Mesendoderm (in vitro differentiated cells): ENCODE results near the gene ANKZF1.

Experiments used
- DNase-seq: peaks from one replicate; pipeline ENCODE4 v3.0.0; 2013
- H2AK5ac ChIP-seq: 2 replicates; pipeline ENCODE4 v1.6.1; 2013; ENCODE audit warnings: low read length, inconsistent platforms
- H2BK120ac ChIP-seq: 2 replicates; pipeline ENCODE4 v1.6.1; 2013; ENCODE audit warnings: low read depth, mild to moderate bottlenecking, low read length, moderate library complexity, mixed read lengths
- H2BK15ac ChIP-seq: replicated peaks from 2 replicates; pipeline ENCODE4 v1.6.1; 2013; ENCODE audit warnings: low read depth, mild to moderate bottlenecking, moderate library complexity
- H2BK5ac ChIP-seq: 2 replicates; pipeline ENCODE4 v1.6.1; 2013; ENCODE audit warnings: low read length, inconsistent platforms
- H3K18ac ChIP-seq: 2 replicates; pipeline ENCODE4 v1.6.1; 2013; ENCODE audit warnings: mild to moderate bottlenecking, low read length, mixed read lengths
- H3K23ac ChIP-seq: one replicate; pipeline ENCODE4 v1.6.1; 2013; ENCODE audit warnings: low read length
- H3K27ac ChIP-seq: 2 replicates; pipeline ENCODE4 v1.5.1; 2013; ENCODE audit warnings: low read depth, mild to moderate bottlenecking, inconsistent platforms, low read length, moderate library complexity
- H3K27me3 ChIP-seq: 2 replicates; pipeline ENCODE4 v1.6.1; 2013; ENCODE audit warnings: low read length, control low read depth, mild to moderate bottlenecking, inconsistent platforms; ENCODE audit not compliant: insufficient read depth, poor library complexity
- H3K36me3 ChIP-seq: 2 replicates; pipeline ENCODE4 v1.6.1; 2013; ENCODE audit warnings: low read length, inconsistent platforms; ENCODE audit not compliant: control insufficient read depth, insufficient read depth
- H3K4ac ChIP-seq: one replicate; pipeline ENCODE4 v1.6.1; 2013; ENCODE audit warnings: low read depth, mild to moderate bottlenecking, low read length, moderate library complexity
- H3K4me1 ChIP-seq: 2 replicates; pipeline ENCODE4 v1.6.1; 2013; ENCODE audit warnings: low read depth, low read length, inconsistent platforms; ENCODE audit not compliant: control insufficient read depth
- H3K4me2 ChIP-seq: 2 replicates; pipeline ENCODE4 v1.6.1; 2013; ENCODE audit warnings: low read length
- H3K4me3 ChIP-seq: 2 replicates; pipeline ENCODE4 v1.5.1; 2013; ENCODE audit warnings: mild to moderate bottlenecking, low read length
- H3K56ac ChIP-seq: one replicate; pipeline ENCODE4 v1.6.1; 2013; ENCODE audit warnings: low read length
- H3K79me1 ChIP-seq: 2 replicates; pipeline ENCODE4 v1.6.1; 2013; ENCODE audit warnings: low read length, inconsistent platforms
- H3K79me2 ChIP-seq: 2 replicates; pipeline ENCODE4 v1.6.1; 2013; ENCODE audit warnings: mild to moderate bottlenecking, low read length; ENCODE audit not compliant: control insufficient read depth, insufficient read depth
- H3K9ac ChIP-seq: 2 replicates; pipeline ENCODE4 v1.6.1; 2013; ENCODE audit warnings: low read length, inconsistent platforms
- H4K5ac ChIP-seq: one replicate; pipeline ENCODE4 v1.6.1; 2013; ENCODE audit warnings: low read length
- H4K8ac ChIP-seq: one replicate; pipeline ENCODE4 v1.6.1; 2013; ENCODE audit warnings: low read depth, mild to moderate bottlenecking, control low read depth, low read length, moderate library complexity
- WGBS: extraction: QIAGEN DNeasy Blood & Tissue Kit; methylation state at CpG from one replicate; pipeline ENCODE4 v1.1.7; 2013; ENCODE audit warnings: low lambda C conversion rate, missing lambda C conversion rate; ENCODE audit not compliant: insufficient coverage; ENCODE audit errors: extremely low coverage; 5-methylcytosine and 5-hydroxymethylcytosine counted together

The ANKZF1 gene

GRCh38 chr2:219210196-219210885 lies 19.3 kb upstream of the ANKZF1 start:
- H3K4me1 ChIP-seq, result peaks cover 4% of the 10 kb centered on the region
- H2BK120ac ChIP-seq, result no peak overlapping the region
- H4K5ac ChIP-seq, result no peak overlapping the region
- H3K4me3 ChIP-seq, result no peak overlapping the region
- H3K27ac ChIP-seq, result no peak overlapping the region
- H4K8ac ChIP-seq, result no peak overlapping the region
- WGBS, result no CpG with 5 or more reads among the region's 24 CpGs
- no peaks in the 10 kb centered on the region for H3K79me2 ChIP-seq
- no peak overlapping the region for H2BK5ac ChIP-seq
- H3K56ac ChIP-seq, result no peak overlapping the region
- no peak overlapping the region for H3K23ac ChIP-seq
- H3K18ac ChIP-seq, result no peak overlapping the region
- no peak overlapping the region for H3K4ac ChIP-seq
- H3K27me3 ChIP-seq, result no peaks in the 10 kb centered on the region
- H2BK15ac ChIP-seq, result no peak overlapping the region
- H3K4me2 ChIP-seq, result no peak overlapping the region
- H3K79me1 ChIP-seq, result no peaks in the 10 kb centered on the region
- H3K9ac ChIP-seq, result no peak overlapping the region
- no peak for DNase-seq
- peaks cover 4% of the 10 kb centered on the region for H3K36me3 ChIP-seq
- no peak overlapping the region for H2AK5ac ChIP-seq

- Histone ChIP-seq H3K27ac (no peak overlapping the region), H3K4ac (no peak overlapping the region), H3K4me3 (no peak overlapping the region), H3K4me1 (peaks cover 4% of the 10 kb centered on the region), H3K9ac (no peak overlapping the region), H2BK5ac (no peak overlapping the region), H3K79me1 (peaks cover 1% of the 10 kb centered on the region), H2BK15ac (no peak overlapping the region), H3K23ac (no peak overlapping the region), H3K27me3 (no peaks in the 10 kb centered on the region), H4K5ac (no peak overlapping the region), H2BK120ac (no peak overlapping the region), H2AK5ac (no peak overlapping the region), H4K8ac (no peak overlapping the region), H3K79me2 (no peaks in the 10 kb centered on the region), H3K36me3 (peaks cover 4% of the 10 kb centered on the region), H3K4me2 (no peak overlapping the region), H3K18ac (no peak overlapping the region), H3K56ac (no peak overlapping the region)
- peak; percentile 33 for DNase-seq
- WGBS, result no CpG with 5 or more reads among the region's 9 CpGs
These were observed 18.7 kb upstream of the ANKZF1 start for GRCh38 chr2:219210886-219211362.

- Histone ChIP-seq H3K56ac (no peak overlapping the region), H3K4ac (no peak overlapping the region), H2BK120ac (no peak overlapping the region), H3K27me3 (no peaks in the 10 kb centered on the region), H4K8ac (no peak overlapping the region), H3K4me3 (no peak overlapping the region), H3K36me3 (peaks cover 4% of the 10 kb centered on the region), H3K27ac (no peak overlapping the region), H3K79me1 (peaks cover 6% of the 10 kb centered on the region), H2BK15ac (no peak overlapping the region), H2AK5ac (no peak overlapping the region), H3K9ac (no peak overlapping the region), H4K5ac (no peak overlapping the region), H3K23ac (no peak overlapping the region), H3K18ac (no peak overlapping the region), H3K79me2 (no peaks in the 10 kb centered on the region), H3K4me1 (peaks cover 2% of the 10 kb centered on the region), H2BK5ac (no peak overlapping the region), H3K4me2 (no peak overlapping the region)
- DNase-seq, result no peak
- no CpG with 5 or more reads among the region's 8 CpGs for WGBS
These were observed 16.6 kb upstream of the ANKZF1 start for GRCh38 chr2:219213026-219213415.

GRCh38 chr2:219213486-219214071 lies 16.0 kb upstream of the ANKZF1 start:
- peaks cover 6% of the 10 kb centered on the region for H3K79me1 ChIP-seq
- no peak overlapping the region for H3K9ac ChIP-seq
- H3K36me3 ChIP-seq, result peaks cover 4% of the 10 kb centered on the region
- H3K27ac ChIP-seq, result no peak overlapping the region
- H3K56ac ChIP-seq, result no peak overlapping the region
- H4K8ac ChIP-seq, result no peak overlapping the region
- H4K5ac ChIP-seq, result no peak overlapping the region
- H3K4ac ChIP-seq, result no peak overlapping the region
- no peak overlapping the region for H2AK5ac ChIP-seq
- peaks cover 2% of the 10 kb centered on the region for H3K4me1 ChIP-seq
- no peak overlapping the region for H3K4me3 ChIP-seq
- H2BK15ac ChIP-seq, result no peak overlapping the region
- WGBS, result no CpG with 5 or more reads among the region's 10 CpGs
- H3K23ac ChIP-seq, result no peak overlapping the region
- no peak overlapping the region for H3K18ac ChIP-seq
- no peak overlapping the region for H2BK5ac ChIP-seq
- H3K4me2 ChIP-seq, result no peak overlapping the region
- no peak for DNase-seq
- H3K27me3 ChIP-seq, result no peaks in the 10 kb centered on the region
- no peaks in the 10 kb centered on the region for H3K79me2 ChIP-seq
- H2BK120ac ChIP-seq, result no peak overlapping the region

GRCh38 chr2:219214141-219214540 lies 15.5 kb upstream of the ANKZF1 start:
- no peak overlapping the region for H3K27ac ChIP-seq
- DNase-seq, result no peak
- no peaks in the 10 kb centered on the region for H3K27me3 ChIP-seq
- no peak overlapping the region for H3K4me3 ChIP-seq
- H4K8ac ChIP-seq, result no peak overlapping the region
- no peak overlapping the region for H3K4ac ChIP-seq
- WGBS, result no CpG with 5 or more reads among the region's 15 CpGs
- H3K4me1 ChIP-seq, result peaks cover 2% of the 10 kb centered on the region
- H3K79me1 ChIP-seq, result peaks cover 6% of the 10 kb centered on the region
- H3K18ac ChIP-seq, result no peak overlapping the region
- no peak overlapping the region for H2BK15ac ChIP-seq
- H2BK5ac ChIP-seq, result no peak overlapping the region
- no peaks in the 10 kb centered on the region for H3K79me2 ChIP-seq
- H4K5ac ChIP-seq, result no peak overlapping the region
- H2BK120ac ChIP-seq, result no peak overlapping the region
- H3K4me2 ChIP-seq, result no peak overlapping the region
- H2AK5ac ChIP-seq, result no peak overlapping the region
- H3K36me3 ChIP-seq, result peaks cover 4% of the 10 kb centered on the region
- no peak overlapping the region for H3K23ac ChIP-seq
- H3K9ac ChIP-seq, result no peak overlapping the region
- H3K56ac ChIP-seq, result no peak overlapping the region
